GM12892 (cell line): ENCODE data around the gene TMEM208.

Experiments
- POLR2A ChIP-seq: IDR thresholded peaks from 2 replicates; pipeline ENCODE4 v1.6.1; 2011; ENCODE audit warnings: low read depth, low read length, control low read depth
- POLR2AphosphoS5 ChIP-seq: IDR thresholded peaks from 2 replicates; pipeline ENCODE4 v1.6.1; 2011; ENCODE audit warnings: low read depth, low read length, control low read depth
- TAF1 ChIP-seq: IDR thresholded peaks from 2 replicates; pipeline ENCODE4 v1.6.1; 2011; ENCODE audit warnings: low read depth, mild to moderate bottlenecking, control low read depth, low read length, borderline replicate concordance

DNA sequence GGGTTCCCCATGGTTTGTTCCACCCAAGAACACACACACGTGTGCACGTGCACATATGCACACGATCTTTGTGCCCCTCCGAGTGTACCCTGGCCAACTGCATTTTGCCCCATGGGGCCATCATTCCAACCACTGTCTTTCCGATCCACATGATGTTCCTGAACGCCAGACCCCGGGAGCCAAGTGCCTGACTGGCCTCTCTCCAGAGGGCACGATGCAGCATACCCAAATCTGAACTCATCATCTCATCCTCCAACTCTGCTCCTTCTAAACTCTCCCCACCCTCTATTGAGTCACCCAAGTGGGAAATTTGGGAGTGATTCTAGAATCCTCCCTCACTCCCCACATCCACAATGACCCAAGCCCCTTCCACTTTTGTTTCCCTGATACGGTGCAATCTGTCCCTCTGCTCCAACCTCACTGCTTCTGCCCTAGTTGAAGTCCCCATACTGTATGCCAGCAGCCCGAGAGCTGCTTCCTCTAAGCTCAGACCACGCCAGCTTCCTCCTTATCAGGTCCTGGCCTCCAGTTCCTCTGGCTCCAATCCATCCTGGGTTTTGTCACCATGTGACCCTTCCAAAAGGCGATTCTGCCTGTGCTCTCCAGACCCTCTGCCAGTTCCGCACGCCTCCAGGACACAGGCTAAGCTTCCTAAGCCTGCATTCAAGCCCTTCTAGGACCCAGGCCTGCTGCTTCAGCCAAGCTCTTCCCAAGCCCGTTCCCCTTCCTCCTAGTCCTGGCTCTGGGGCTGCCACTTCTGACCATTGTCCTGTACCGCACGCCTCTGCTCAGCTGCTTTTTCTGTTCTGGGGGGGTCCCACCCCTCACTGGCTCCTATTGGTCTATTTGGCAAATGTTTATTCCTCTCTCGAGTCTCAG lies 10.1 kb upstream of the TMEM208 start:
- TF ChIP-seq POLR2A (no peak), TAF1 (no peak), POLR2AphosphoS5 (no peak)
